ENCODE measurements around the gene ZNF710. TPM values are rescaled to one million over a fixed set of nuclear protein-coding genes. Genes with fewer than 3 reads are reported as not detected.
A peak's percentile ranks its signal among the peaks of the same experiment; 100 is the strongest.

Gene ZNF710
- total RNA-seq, 4 donors from 2014 or later = 9.0 to 15.6 (median 11.2) TPM

DNA sequence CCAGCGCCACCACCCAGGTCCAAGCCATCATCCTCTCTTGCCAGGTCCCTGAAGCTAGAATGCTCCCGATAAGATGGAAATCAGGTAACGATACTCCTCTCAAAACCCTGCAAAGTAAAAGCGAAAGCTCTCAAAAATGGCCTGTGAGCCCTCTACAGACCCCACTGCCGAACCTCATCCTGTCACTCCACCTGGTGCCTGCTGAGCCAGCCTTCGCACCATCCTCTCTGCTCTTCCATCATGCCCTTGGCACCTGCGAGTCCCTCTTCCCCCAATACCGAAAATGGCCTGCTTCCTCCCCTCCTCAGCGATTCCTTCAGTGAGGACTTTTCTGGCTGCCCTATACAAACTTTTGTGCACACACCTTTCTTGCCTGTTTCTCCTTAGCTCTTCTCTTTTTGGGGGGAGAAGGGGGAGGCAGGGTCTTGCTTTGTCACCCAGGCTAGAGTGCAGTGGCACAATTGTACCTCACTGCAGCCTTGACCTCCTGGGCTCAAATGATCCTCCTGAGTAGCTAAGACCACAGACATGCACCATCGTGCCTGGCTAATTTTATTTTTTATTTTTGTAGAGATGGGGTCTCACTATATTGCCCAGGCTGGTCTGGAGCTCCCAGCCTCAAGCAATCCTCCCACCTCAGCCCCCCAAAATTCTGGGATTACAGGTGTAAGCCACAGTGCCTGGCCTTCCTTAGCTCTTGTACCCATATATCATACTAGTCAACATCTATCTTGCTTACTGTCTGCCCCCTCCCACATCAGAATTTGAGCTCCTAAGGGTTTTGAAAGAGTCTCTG is 98.1 kb downstream of the ZNF710 start:
- WGBS, 2 donors = 93% methylated on average over 10 of the region's 10 CpGs

GRCh38 chr15:90099868-90100831 is 99.0 kb downstream of the ZNF710 start:
- H3K9me3 ChIP-seq = no peaks in the 10 kb centered on the region
- H3K36me3 ChIP-seq = no peaks in the 10 kb centered on the region
- 67 to 72% methylated on average over 11 of the region's 11 CpGs for WGBS, 2 donors
- peaks cover 0 to 59% (median 33%) of the 10 kb centered on the region in 4 donors for H3K4me1 ChIP-seq
- no peak for TF ChIP-seq EP300 (IDR thresholded peaks at IDR 0.05)
- no peak for TF ChIP-seq POLR2A (IDR thresholded peaks at IDR 0.05)
- no peak for TF ChIP-seq CTCF (IDR thresholded peaks at IDR 0.05)
- peak; percentile 39 to 46 for DNase-seq (ENCODE audit: low spot score in 2 of 2)
- no peaks in the 10 kb centered on the region for H3K27me3 ChIP-seq
- H3K27ac ChIP-seq = peak overlapping the region in 3 of 4 donors; percentile 50 to 95 (median 72)
- no peak overlapping the region for H3K4me3 ChIP-seq

More for the DNA sequence above, 98.1 kb downstream of the ZNF710 start:
- Histone ChIP-seq H3K9me3 (no peaks in the 10 kb centered on the region), H3K27me3 (no peaks in the 10 kb centered on the region), H3K4me1 (peaks cover 0 to 59% (median 34%) of the 10 kb centered on the region in 4 donors), H3K27ac (peak overlapping the region in 3 of 4 donors; percentile 15 to 75 (median 72)), H3K4me3 (no peak overlapping the region), H3K36me3 (no peaks in the 10 kb centered on the region)
- no peak for TF ChIP-seq CTCF (IDR thresholded peaks at IDR 0.05)
- no peak for DNase-seq (ENCODE audit: low spot score in 2 of 2)

- Histone ChIP-seq H3K27ac (peak overlapping the region; percentile 76 to 98 (median 96)), H3K27me3 (no peaks in the 10 kb centered on the region), H3K4me3 (peak overlapping the region; percentile 75 to 95 (median 88)), H3K36me3 (no peaks in the 10 kb centered on the region), H3K9me3 (no peaks in the 10 kb centered on the region), H3K4me1 (peaks cover 0 to 56% (median 29%) of the 10 kb centered on the region in 4 donors)
- TF ChIP-seq CTCF (IDR thresholded peaks at IDR 0.05) = no peak
- TF ChIP-seq EP300 (IDR thresholded peaks at IDR 0.05) = no peak
- no peak for TF ChIP-seq POLR2A (IDR thresholded peaks at IDR 0.05)
- DNase-seq (ENCODE audit: low spot score in 2 of 2) = peak in 1 of 2 donors; percentile 37
- WGBS, 2 donors = 8 to 11% methylated on average over 32 to 33 of the region's 40 CpGs
Observed at GRCh38 chr15:90101130-90101968, 100.2 kb downstream of the ZNF710 start.

- peaks cover 0 to 53% (median 29%) of the 10 kb centered on the region in 4 donors for H3K4me1 ChIP-seq
- TF ChIP-seq POLR2A (IDR thresholded peaks at IDR 0.05) = peak; percentile 81 to 96
- TF ChIP-seq EP300 (IDR thresholded peaks at IDR 0.05) = peak in 1 of 2 donors; percentile 70
- peak in 2 of 5 experiments; percentile 5 to 34 for TF ChIP-seq CTCF (IDR thresholded peaks at IDR 0.05)
- peak within 1 kb of the TSS; percentile 75 to 95 (median 88) for H3K4me3 ChIP-seq
- no peaks in the 10 kb centered on the region for H3K9me3 ChIP-seq
- DNase-seq (ENCODE audit: low spot score in 2 of 2) = peak; percentile 26 to 50
- H3K27ac ChIP-seq = peak within 1 kb of the TSS; percentile 76 to 98 (median 96)
- no peaks in the 10 kb centered on the region for H3K27me3 ChIP-seq
- WGBS, 2 donors = 1 to 2% methylated on average over 31 to 41 of the region's 104 CpGs
- H3K36me3 ChIP-seq = no peaks in the 10 kb centered on the region
Observed at GRCh38 chr15:90101969-90102890, 101.1 kb downstream of the ZNF710 start, which contains the start of gene IDH2. Gene IDH2, minus strand, starts transcription at chr15:90102468. Its CDS starts 78 bp downstream, at chr15:90102390.
